Measurements from ENCODE around the gene SLC44A1. TPM values are rescaled to one million over a fixed set of nuclear protein-coding genes. Genes with fewer than 3 reads are reported as not detected.
A peak's percentile ranks its signal among the peaks of the same experiment; 100 is the strongest.

The SLC44A1 gene
- total and polyA plus RNA-seq, 2 of the 13 experiments (the other 11 are each of a cell fraction or from before 2014, with no cell fraction given): 21.4 to 40.8 TPM

- TF ChIP-seq TP53 (CRISPR knock-in tag; conservative IDR thresholded peaks at IDR 0.05): no peak
- no peak for TF ChIP-seq ZNF24 (IDR thresholded peaks at IDR 0.05)
- no peak for TF ChIP-seq ZNF331 (CRISPR knock-in tag; IDR thresholded peaks at IDR 0.05)
- no peak for TF ChIP-seq BRD4 (CRISPR knock-in tag; IDR thresholded peaks at IDR 0.05)
- no peak for TF ChIP-seq HES4 (CRISPR knock-in tag; IDR thresholded peaks at IDR 0.05; ENCODE audit: borderline replicate concordance)
- TF ChIP-seq ZNF3 (CRISPR knock-in tag; IDR thresholded peaks at IDR 0.05): no peak
- TF ChIP-seq TFDP2 (CRISPR knock-in tag; IDR thresholded peaks at IDR 0.05): no peak
- peak; percentile 57 for TF ChIP-seq PAXIP1 (CRISPR knock-in tag; conservative IDR thresholded peaks at IDR 0.05)
- TF ChIP-seq ZNF264 (CRISPR knock-in tag; IDR thresholded peaks at IDR 0.05): no peak
- 0 out of 2 replicates have a peak, but pooled peaks have one; percentile 24 for TF ChIP-seq KDM6A (CRISPR knock-in tag; IDR thresholded peaks at IDR 0.05; ENCODE audit: low read depth)
- no peak for TF ChIP-seq ZBTB14 (CRISPR knock-in tag; IDR thresholded peaks at IDR 0.05)
- no peak for TF ChIP-seq ZNF124 (CRISPR knock-in tag; IDR thresholded peaks at IDR 0.05)
- no peak for TF ChIP-seq BHLHE40 (IDR thresholded peaks at IDR 0.05; ENCODE audit: low read length)
- TF ChIP-seq KDM3A (CRISPR knock-in tag; IDR thresholded peaks at IDR 0.05; ENCODE audit: low read depth): no peak
- TF ChIP-seq ZNF614 (CRISPR knock-in tag; IDR thresholded peaks at IDR 0.05; ENCODE audit: borderline replicate concordance): no peak
- peak; percentile 53; the same call in 1 of the 2 replicates for TF ChIP-seq FOXA3 (CRISPR knock-in tag; IDR thresholded peaks at IDR 0.05)
- no peak for TF ChIP-seq GTF2F1 (IDR thresholded peaks at IDR 0.05; ENCODE audit: low read length)
- no peak for TF ChIP-seq SUZ12 (IDR thresholded peaks at IDR 0.05; ENCODE audit: low read depth, low read length)
- TF ChIP-seq ZNF18 (CRISPR knock-in tag; IDR thresholded peaks at IDR 0.05; ENCODE audit: insufficient replicate concordance): no peak
- no peak for TF ChIP-seq E2F5 (CRISPR knock-in tag; conservative IDR thresholded peaks at IDR 0.05)
- no peak for TF ChIP-seq ARNTL (CRISPR knock-in tag; IDR thresholded peaks at IDR 0.05)
- TF ChIP-seq MTF2 (CRISPR knock-in tag; IDR thresholded peaks at IDR 0.05; ENCODE audit: borderline replicate concordance): no peak
- 0 out of 2 replicates have a peak, but pooled peaks have one; percentile 44 for TF ChIP-seq ZNF317 (CRISPR knock-in tag; IDR thresholded peaks at IDR 0.05)
- no peak for TF ChIP-seq ZNF598 (CRISPR knock-in tag; IDR thresholded peaks at IDR 0.05; ENCODE audit: borderline replicate concordance)
Observed at GRCh38 chr9:105318729-105319191, 74.3 kb downstream of the SLC44A1 start (continued).
